Left forelimb (tissue), 1 donor: ENCODE data around the gene APOLD1.
"Not testable (repeated sequence)": the region's sequence is repeated elsewhere in the genome, so short reads cannot be mapped to it uniquely, and the experiment has no call there.

Source experiments
- DNase-seq: peaks from one replicate; pipeline ENCODE4 v3.0.0-alpha.2; 2018; ENCODE audit warnings: low spot score

The APOLD1 gene

GRCh38 chr12:12786706-12787601, 1.5 kb downstream of the APOLD1 start:
- DNase-seq, result peak; percentile 88

DNA sequence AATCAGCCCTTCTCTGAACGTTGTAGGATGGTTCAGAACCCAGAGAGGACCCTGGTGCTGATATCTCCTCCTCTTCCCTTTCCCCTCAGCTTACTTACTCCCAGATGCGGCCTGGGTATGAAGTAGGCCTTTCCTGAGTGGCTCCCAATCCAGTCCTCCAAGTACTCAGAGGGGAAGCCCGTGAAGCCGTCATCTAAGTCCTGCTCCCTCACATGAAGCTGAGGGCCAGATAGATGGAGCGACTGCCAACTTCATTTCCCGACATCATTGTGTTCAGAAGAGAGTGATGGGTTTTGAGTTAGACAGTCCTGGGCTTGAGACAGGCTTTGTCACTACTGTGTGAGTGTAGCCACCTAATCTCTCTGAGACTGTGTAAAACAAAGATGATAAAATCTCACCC, 2.7 kb downstream of the APOLD1 start:
- DNase-seq, result no peak

- DNase-seq, result peak; percentile 75
Measured at GRCh38 chr12:12788675-12789368, 3.4 kb downstream of the APOLD1 start.

GRCh38 chr12:12790956-12791355, 5.5 kb downstream of the APOLD1 start:
- DNase-seq, result no peak

GRCh38 chr12:12791756-12792369, 6.4 kb downstream of the APOLD1 start:
- DNase-seq, result no peak

DNA sequence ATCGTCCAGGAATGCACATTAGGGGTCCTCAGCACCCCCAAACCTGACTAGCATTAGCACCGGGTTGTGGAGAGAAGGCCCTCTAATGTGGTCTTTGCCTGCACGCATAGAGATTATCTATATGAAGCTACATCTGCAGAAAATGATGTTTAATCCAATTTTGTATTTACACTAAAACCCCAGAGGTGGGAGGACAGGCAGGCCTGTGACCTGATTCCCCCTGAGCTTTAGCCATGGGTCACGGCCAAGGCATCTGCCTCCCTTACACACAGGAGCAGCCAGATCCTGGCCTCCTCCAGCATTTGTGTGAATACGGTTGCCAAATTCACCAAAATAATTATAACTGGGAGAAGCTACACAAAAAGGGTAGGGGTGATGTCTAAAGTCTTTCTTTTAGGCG, 7.0 kb downstream of the APOLD1 start:
- DNase-seq, result no peak

GRCh38 chr12:12794686-12795085, 9.2 kb downstream of the APOLD1 start:
- no peak for DNase-seq

GRCh38 chr12:12796171-12796570, 10.7 kb downstream of the APOLD1 start:
- DNase-seq, result no peak

DNA sequence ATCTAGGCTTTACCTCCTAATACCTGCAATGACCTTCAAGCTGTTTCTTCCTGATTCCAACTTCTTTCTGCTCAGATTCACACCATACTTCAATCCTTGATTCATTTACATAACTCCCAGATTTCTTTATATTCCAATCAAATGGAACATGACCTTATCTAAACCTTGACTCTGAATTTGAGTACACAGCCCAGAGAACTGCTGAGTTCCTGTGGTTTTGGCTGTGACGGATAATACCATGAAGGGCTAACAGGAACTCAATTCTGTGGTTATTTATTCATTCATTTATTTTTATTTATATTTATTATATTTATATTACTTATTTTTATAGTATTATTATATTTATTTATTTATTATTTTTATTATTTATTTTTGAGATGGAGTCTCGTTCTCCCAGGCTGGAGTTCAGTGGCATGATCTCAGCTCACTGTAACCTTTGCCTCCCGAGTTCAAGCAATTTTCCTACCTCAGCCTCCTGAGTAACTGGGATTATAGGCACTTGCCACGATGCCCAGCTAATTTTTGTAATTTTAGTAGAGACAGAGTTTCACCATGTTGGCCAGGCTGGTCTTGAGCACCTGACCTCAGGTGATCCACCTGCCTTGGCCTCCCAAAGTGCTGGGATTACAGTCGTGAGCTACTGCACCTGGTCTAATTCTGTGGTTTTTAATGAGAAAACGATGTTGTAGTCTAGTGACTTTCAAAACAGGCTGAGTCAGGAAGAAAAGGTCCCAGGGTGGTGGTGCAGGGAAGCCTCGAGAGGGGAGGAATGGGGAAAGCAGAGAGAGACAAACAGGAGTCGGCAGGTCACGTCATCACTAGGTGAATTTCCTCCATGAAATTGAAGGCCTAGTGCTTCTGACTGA, 11.7 kb downstream of the APOLD1 start:
- DNase-seq, result no peak

DNA sequence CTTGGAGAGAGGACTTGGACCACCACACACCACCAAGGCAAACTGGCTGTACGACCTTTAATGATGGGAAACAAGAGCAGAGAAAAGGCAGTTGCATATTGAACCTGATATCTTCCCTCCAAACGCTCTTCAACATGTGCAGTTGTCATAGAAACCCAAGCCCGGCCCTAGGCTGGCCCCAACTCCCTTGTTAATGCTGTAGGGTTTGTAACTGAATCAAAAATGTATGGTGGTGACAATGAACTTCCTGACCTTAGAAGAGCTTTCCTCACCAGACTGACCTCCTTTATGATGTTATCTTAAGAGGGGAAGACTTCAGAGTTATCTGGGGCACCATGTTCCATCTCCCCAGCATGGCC, 12.3 kb downstream of the APOLD1 start:
- no peak for DNase-seq

DNA sequence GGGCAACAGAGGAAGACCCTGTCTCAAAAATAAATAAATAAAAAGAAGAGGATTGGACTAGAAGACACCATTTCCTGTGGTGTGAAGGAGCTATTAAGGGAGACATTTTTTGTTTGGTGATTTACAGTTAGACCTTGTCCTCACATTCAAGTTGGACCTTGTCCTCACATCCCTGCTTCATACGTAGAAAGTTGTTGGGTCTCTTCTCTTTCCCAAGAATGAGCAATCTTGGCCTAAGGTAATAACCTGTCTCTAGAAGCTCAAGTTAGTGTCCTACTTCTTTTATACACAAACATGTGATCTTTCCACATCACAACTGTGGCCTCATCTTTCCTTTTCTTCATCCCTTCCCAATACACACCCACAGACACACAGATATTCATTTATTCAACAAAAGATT, 13.0 kb downstream of the APOLD1 start:
- DNase-seq, result no peak

DNA sequence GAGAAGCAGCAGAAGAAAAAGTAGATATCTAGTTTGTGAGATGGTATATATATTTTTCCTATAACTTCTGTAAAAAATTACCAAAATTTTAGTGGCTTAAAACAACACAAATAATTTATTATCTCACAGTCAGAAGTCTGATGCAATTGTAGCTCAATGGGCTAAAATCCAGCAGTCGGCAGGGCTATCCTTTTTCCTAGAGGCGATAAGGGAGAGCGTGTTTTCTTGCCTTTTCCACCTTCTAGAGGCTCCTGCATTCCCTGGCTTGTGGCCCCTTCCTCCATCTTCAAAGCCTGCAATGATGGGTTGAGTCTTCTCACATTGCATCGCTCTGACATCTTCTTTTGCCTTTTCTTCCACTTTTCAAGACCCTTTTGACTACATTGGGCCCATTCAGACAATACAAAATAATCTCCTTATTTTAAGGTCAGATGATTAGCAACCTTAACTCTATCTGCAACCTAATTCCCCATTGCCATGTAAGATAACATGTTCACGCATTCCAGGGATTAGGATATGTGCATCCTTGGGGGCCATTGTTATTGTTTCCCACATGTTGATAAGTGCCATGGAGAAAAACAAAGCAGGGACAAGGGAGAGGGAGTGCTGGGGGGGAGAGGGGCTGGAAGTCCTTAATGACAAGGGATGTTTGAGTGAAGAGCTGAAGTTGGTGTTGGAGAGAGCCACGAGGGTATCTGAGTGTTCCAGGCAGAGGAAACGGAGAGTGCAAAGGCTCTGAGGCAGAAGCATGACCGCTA, 13.9 kb downstream of the APOLD1 start:
- DNase-seq, result no peak

GRCh38 chr12:12800406-12801180, 15.1 kb downstream of the APOLD1 start:
- DNase-seq, result no peak

GRCh38 chr12:12801656-12802055, 16.2 kb downstream of the APOLD1 start:
- DNase-seq, result not testable (repeated sequence)

DNA sequence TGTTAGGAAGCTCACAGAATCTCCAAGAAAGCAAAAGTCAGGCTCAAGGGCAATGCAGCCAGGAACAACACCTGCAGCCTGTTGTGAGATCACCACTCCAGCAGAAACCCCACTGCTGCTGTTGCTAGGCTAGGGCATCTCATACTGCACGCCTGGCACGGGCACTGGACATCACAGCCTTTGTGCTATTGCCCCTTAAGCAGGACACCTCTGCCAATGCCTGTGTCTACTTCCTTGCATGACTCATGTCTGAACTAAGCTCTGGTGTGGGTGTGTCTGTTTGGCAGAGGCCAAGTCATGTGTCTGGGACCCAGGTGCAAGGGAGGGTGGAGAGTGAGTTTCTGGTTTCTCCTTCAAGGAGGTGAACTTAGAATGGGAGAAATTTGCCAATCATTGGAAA, 17.7 kb downstream of the APOLD1 start:
- DNase-seq, result no peak

GRCh38 chr12:12804011-12804410, 18.6 kb downstream of the APOLD1 start:
- no peak for DNase-seq

- no peak for DNase-seq
Measured at GRCh38 chr12:12804432-12804886, 19.0 kb downstream of the APOLD1 start.

- DNase-seq, result no peak
Measured at GRCh38 chr12:12806784-12807516, 21.5 kb downstream of the APOLD1 start.

DNA sequence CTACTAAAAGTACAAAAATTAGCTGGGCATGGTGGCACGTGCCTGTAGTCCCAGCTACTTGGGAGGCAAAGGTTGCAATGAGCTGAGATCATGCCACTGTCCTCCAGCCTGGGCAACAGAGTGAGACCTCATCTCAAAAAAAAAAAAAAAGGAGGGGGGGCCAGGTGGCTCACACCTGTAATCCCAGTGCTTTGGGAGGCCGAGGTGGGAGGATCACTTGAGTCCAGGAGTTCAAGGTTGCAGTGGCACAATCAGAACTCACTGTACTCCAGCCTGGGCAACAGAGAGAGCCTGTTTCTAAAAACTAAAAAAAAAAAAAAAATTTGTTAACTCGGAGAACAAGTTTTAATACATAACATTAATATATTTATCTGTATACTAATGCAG, 22.1 kb downstream of the APOLD1 start:
- not testable (repeated sequence) for DNase-seq
